ENCODE data around the gene HRH1.
"Not testable (repeated sequence)": the region's sequence is repeated elsewhere in the genome, so short reads cannot be mapped to it uniquely, and the experiment has no call there.

The HRH1 gene, protein sequence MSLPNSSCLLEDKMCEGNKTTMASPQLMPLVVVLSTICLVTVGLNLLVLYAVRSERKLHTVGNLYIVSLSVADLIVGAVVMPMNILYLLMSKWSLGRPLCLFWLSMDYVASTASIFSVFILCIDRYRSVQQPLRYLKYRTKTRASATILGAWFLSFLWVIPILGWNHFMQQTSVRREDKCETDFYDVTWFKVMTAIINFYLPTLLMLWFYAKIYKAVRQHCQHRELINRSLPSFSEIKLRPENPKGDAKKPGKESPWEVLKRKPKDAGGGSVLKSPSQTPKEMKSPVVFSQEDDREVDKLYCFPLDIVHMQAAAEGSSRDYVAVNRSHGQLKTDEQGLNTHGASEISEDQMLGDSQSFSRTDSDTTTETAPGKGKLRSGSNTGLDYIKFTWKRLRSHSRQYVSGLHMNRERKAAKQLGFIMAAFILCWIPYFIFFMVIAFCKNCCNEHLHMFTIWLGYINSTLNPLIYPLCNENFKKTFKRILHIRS

DNA sequence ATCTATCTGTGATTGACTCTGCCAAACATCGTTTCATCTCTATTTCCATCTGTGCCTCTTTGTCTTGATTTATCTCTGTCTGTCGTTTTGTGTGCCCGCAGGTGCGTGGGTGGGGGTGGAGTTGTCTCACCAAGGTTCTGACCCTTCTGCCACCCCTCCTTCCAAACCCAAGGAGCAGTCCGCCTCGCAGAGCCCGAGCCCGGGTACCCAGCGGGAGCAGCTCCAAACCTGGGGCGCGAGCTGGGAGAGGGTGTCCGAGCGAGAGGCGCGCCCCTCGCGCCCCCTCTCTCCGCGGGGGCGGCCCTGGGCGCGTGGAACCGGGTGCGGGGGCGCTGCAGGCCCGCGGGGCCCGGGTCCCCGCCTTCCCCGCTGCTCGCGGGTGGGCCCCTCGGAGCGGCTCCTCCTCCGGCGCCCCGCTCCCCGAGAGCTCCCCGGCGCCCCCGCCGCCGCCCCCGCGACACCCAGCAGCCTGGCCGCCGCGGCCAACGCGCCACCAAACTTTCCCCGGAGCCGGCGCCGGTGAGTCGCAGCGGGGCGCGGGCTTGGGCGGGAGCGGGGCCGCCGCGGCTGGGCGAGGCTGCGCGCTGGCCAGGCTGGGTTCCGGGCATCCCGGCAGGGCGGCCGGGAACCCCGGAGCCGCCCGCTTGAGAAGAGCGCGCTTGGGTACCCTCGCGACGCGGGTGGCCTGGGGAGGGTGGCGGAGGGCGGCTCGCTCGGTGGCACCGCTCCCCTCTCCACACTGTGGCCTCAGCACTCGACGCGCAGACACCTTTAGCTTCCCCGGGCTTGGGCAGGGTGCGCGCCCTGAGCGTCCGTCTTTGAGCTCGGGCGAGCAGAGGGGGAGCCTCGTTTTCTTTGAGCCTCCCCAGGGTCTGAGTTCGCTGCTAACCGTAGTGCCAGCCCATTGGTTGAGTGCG is at the start of gene HRH1:
TSS of gene HRH1 (plus strand) at position 458 of the 917 bp plus-strand sequence. CDS start 104,545 bp downstream, outside the sequence.
- DNase-seq, result no peak

DNA sequence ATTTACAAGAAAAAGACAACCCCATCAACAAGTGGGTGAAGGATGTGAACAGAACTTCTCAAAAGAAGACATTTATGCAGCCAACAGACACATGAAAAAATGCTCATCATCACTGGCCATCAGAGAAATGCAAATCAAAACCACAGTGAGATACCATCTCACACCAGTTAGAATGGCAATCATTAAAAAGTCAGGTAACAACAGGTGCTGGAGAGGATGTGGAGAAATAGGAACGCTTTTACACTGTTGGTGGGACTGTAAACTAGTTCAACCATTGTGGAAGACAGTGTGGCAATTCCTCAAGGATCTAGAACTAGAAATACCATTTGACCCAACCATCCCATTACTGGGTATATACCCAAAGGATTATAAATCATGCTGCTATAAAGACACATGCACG is 41.0 kb upstream of the HRH1 start:
- DNase-seq, result not testable (repeated sequence)

DNA sequence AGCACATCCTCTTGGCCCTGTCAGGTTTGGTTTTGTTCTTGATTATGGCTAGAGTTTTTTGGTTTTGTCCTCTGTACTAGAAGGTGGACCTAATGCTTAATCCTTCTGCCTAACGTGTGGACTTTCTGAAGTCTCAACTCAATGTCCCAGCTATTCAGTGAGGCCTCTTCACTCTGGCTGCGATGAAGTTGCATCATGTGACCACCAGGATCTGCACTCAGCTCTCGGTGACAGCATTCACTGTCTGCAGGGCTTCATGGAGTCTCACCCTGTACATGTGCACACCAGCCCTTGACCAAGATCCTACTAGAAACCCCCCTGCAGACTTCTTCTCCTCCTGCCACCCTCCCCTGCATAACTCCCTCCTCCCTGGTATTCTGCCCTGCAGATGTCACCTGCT is 38.7 kb upstream of the HRH1 start:
- DNase-seq, result no peak

- no peak for DNase-seq
Measured at GRCh38 chr3:11116336-11117059, 37.8 kb upstream of the HRH1 start.

- DNase-seq, result no peak
Measured at GRCh38 chr3:11117591-11117990, 36.7 kb upstream of the HRH1 start.

DNA sequence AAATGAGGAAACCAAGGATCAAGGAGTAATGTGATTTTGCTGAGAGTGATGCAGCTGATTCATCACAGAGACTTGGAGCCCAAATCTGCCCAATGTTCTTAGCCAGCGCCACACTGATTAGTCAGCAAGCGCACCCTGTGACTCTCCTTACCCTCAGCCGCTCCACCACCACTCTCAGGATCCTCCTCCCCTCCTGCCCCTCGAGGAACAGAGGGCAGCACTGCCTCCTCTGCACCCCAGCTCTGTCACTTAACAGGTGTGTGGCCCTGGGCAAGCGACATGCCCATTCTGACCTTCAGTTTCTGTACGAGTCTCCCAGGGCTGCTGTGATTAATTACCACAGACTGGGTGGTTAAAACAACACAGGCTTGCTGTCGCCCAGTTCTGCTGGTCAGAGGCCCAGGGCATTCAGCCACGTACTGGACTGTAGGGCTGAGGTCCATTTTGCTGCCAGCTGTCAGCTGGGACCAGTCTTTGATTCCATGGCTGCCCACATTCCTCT is 36.1 kb upstream of the HRH1 start:
- no peak for DNase-seq

GRCh38 chr3:11120091-11120805 is 34.0 kb upstream of the HRH1 start:
- DNase-seq, result no peak

DNA sequence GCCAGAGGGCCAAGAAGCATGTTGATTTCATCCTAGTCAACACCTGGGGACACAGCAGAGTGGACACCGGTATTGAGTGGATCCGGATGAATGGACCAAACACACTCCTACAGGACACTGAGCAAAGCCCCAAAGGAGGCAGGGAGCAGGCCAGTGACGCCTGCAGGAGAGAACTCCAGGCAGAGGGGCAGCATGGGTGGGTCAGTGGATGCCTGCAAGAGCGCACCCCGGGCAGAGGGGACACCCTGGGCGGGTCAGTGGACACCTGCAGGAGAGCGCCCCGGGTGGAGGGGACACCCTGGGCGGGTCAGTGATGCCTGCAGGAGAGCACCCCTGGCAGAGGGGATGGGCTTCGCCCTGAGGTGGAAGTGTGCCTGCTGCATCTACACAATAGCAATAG is 27.6 kb upstream of the HRH1 start:
- no peak for DNase-seq

- no peak for DNase-seq
Measured at GRCh38 chr3:11128682-11129632, 25.3 kb upstream of the HRH1 start.

DNA sequence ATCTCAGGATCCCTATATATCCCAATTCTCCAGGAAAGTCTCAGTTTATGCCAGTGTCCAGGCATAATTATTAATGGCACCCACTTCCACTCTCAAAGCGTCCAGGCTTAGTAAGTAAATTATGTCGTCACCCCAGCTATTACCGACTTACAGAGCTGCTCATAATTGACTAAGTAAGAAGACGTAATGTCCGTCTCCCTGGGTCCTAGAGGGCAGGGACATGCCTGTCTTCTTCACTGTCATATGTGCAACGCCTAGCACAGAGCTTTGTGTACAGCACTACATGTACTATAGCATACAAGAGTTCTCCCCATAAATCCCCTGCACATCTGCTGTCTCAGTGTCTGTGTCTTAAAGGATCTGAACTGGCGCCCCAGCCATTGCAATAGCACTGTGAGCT is 23.9 kb upstream of the HRH1 start:
- DNase-seq, result no peak

- no peak for DNase-seq
Measured at GRCh38 chr3:11131371-11131770, 22.9 kb upstream of the HRH1 start.

DNA sequence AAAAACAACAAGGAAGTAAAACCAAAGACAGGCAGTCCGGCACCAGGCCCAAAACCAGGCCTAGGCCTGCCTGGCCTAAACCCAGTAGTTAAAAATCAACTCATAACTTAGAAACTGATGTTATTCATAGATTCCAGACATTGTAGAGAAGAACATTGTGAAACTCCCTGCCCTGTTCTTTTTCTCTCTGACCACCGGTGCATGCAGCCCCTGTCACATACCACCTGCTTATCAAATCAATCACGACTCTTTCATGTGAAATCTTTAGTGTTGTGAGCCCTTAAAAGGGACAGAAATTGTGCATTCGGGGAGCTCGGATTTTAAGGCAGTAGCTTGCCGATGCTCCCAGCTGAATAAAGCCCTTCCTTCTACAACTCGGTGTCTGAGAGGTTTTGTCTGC is 22.4 kb upstream of the HRH1 start:
- DNase-seq, result not testable (repeated sequence)

DNA sequence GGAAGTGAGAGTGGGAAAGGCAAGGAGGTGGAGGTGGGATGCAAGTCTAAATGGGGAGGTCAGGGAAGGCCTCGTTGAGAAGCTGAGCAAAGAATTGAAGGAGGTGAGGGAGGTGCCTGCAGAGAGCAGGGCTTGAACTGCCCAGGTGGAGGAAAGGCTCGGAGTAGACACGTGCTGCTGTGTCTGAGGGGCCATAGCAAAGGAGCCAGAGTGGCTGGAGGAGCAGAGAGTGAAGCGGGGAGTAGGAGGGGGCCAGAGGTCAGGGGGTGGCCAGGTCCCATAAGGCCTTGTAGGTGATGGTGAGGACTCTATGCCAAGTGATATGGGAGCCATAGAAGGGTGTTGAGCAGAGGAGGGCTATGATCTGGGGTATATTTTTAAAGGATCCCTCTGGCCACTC is 21.4 kb upstream of the HRH1 start:
- DNase-seq, result no peak

- no peak for DNase-seq
Measured at GRCh38 chr3:11134794-11135193, 19.5 kb upstream of the HRH1 start.

DNA sequence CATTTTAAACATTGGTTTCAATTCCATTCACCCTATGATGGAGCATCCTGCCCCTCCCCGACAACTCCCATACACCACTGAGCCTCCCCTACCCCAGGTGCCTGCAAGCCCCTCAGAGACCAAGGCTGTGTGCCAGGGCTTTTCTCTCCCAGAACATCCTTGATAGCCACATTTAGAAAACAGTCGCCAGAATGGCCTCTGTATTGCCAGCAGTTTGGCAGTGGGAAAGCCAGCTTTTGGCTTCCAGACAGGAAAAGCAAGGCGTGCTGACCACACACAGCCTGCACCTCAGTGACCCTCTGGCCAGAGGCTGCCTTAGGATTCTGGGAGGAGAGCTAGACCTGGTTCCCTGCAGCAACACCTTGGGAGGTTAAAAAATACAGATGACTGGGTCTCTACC is 18.2 kb upstream of the HRH1 start:
- DNase-seq, result no peak

DNA sequence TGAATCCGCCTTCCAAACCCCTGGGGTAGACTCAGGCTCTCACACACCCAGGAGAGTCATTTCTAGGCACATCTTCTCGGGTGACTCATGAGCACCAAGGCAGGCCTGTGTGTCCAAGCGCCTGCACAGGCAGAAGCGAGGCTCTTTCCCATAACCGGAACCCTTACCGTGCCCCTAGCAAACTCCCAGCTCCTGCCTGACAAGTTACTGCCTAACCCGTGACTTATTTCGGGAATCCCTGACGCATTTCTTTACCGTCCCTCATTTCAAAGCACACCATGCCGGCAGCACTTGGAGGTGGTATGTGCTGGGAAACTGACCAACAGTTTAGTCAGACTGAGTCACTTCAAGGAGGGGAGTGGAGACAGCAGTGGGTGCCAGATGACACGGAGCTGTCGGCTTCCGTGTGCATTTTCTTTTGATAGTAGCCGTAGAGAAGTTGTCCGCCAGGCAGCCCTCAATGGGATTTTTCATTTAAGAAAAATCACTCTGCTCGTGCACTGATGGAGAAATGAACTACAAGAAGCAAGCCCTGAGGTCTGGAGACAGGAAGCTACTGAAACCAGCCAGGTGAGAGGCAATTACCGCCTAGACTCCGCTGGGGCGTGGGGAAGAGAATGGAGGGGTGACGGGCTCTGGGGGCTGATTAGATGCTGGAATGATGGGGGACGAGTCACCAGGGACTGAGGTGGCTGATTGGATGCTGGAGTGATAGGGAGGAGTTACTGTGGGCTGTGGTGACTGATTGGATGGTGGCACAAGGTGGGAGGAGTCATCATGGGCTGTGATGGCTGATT is 17.3 kb upstream of the HRH1 start:
- DNase-seq, result peak; percentile 89

DNA sequence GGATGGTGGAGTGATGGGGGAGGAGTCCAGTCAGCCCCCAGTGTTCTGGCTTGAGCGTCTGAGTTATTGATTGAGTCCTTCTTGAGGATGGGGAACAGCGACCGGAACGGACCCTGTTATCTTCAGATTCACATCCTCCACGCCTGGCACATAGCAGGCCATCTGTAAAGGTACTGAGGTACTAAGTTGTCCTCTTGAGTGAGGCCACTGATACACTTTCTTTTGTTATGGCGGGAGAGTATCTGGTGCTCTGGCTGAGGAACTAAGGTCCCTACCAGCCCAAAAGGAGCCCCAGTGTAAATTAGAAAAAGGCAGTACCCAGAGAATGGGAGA is 16.7 kb upstream of the HRH1 start:
- no peak for DNase-seq

GRCh38 chr3:11138371-11138770 is 15.9 kb upstream of the HRH1 start:
- no peak for DNase-seq

DNA sequence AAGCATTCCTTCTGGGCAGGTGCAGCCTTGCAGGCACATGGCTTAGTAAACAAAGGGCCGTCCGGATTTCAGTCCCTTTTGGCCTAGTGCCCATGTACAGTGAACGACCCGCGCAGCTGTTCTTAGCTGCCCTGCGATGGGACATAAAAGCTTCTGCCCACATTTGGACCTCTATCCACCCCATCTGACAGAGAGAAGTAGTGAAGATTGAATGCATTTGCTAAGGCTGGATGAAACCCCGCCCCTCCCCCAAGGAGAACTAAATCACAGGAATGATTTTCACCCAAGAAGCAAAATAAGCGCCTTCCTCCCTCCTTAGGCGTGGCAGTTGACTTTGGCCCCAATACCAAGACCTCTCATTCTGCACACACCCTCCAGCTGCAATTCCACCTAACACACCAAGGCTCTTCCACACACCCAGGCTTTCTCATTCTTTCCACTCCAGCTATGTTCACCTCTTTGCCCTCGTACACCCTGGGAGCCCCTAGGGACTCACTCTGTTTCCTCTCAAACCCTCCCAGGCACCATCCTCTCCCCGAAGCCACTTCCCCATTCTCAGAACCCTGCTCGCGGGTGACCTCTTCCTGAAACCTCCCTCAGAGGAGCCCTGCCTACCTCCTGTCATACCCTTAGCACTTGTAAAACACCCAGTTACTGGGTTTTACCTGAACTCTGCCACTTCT is 14.1 kb upstream of the HRH1 start:
- DNase-seq, result no peak

GRCh38 chr3:11140713-11141104 is 13.6 kb upstream of the HRH1 start:
- DNase-seq, result no peak
